Esophagus mucosa (tissue), 1 donor: ENCODE data around the gene CDC7. TPM values are rescaled to one million over a fixed set of nuclear protein-coding genes. Genes with fewer than 3 reads are reported as not detected.

Source experiments
- total RNA-seq: library from RNA; stranded (reverse); gene quantifications from one replicate; pipeline ENCODE4 v1.2.4, GENCODE V29; 2023
- donor health status: DM: yes; HTN: yes; CAD: no.

Gene CDC7
- total RNA-seq, 1 donor from 2014 or later: 4.2 TPM

Other genes starting within 250 kb of the CDC7 start
- 0.08 TPM for gene HFM1, start 96.0 kb upstream of the CDC7 start, total RNA-seq